Measurements from ENCODE around the gene TMEM50B.

DNA sequence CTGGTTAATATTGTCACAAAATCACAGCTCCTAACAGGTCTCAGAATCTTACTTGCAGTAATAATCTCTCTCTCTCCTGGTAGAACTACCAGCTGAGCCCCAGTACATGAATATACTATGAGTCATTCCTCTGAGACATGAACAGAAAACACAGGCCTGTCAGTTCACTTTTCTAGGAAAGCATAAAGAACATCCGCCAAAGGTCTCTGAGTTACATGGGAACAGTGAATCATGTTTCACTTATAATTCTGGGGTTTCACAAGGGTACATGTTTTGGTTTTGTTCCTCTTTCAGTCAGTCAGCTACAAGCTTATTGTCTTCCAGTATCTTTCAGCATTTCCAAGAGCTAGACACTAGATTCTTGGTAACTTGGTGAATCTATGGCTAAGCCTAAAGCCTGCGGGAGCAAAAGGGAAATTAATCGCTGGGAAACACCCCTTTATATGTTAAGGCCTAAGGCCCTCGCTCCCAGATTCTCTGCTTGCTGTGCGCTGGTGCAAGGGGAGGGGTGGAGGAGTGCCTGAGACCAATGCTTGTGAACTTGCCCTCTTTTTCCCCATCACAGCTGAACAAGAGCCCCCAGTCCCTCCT, 44.9 kb downstream of the TMEM50B start:
- no peak for TF ChIP-seq POLR2AphosphoS5 (IDR thresholded peaks at IDR 0.05; ENCODE audit: low read depth)
- TF ChIP-seq, protein P1, sequence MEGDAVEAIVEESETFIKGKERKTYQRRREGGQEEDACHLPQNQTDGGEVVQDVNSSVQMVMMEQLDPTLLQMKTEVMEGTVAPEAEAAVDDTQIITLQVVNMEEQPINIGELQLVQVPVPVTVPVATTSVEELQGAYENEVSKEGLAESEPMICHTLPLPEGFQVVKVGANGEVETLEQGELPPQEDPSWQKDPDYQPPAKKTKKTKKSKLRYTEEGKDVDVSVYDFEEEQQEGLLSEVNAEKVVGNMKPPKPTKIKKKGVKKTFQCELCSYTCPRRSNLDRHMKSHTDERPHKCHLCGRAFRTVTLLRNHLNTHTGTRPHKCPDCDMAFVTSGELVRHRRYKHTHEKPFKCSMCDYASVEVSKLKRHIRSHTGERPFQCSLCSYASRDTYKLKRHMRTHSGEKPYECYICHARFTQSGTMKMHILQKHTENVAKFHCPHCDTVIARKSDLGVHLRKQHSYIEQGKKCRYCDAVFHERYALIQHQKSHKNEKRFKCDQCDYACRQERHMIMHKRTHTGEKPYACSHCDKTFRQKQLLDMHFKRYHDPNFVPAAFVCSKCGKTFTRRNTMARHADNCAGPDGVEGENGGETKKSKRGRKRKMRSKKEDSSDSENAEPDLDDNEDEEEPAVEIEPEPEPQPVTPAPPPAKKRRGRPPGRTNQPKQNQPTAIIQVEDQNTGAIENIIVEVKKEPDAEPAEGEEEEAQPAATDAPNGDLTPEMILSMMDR (IDR thresholded peaks at IDR 0.05; ENCODE audit: insufficient read depth, low read length): no peak
- no peak for TF ChIP-seq GABPA (IDR thresholded peaks at IDR 0.05; ENCODE audit: low read depth)
- TF ChIP-seq, protein P2, sequence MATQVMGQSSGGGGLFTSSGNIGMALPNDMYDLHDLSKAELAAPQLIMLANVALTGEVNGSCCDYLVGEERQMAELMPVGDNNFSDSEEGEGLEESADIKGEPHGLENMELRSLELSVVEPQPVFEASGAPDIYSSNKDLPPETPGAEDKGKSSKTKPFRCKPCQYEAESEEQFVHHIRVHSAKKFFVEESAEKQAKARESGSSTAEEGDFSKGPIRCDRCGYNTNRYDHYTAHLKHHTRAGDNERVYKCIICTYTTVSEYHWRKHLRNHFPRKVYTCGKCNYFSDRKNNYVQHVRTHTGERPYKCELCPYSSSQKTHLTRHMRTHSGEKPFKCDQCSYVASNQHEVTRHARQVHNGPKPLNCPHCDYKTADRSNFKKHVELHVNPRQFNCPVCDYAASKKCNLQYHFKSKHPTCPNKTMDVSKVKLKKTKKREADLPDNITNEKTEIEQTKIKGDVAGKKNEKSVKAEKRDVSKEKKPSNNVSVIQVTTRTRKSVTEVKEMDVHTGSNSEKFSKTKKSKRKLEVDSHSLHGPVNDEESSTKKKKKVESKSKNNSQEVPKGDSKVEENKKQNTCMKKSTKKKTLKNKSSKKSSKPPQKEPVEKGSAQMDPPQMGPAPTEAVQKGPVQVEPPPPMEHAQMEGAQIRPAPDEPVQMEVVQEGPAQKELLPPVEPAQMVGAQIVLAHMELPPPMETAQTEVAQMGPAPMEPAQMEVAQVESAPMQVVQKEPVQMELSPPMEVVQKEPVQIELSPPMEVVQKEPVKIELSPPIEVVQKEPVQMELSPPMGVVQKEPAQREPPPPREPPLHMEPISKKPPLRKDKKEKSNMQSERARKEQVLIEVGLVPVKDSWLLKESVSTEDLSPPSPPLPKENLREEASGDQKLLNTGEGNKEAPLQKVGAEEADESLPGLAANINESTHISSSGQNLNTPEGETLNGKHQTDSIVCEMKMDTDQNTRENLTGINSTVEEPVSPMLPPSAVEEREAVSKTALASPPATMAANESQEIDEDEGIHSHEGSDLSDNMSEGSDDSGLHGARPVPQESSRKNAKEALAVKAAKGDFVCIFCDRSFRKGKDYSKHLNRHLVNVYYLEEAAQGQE (IDR thresholded peaks at IDR 0.05; ENCODE audit: insufficient replicate concordance, low read depth): no peak
- TF ChIP-seq SPI1 (IDR thresholded peaks at IDR 0.05; ENCODE audit: borderline replicate concordance, low read depth): no peak
